Ovary (tissue), 9 donors: ENCODE measurements around the gene TRIM41. TPM values are rescaled to one million over a fixed set of nuclear protein-coding genes. Genes with fewer than 3 reads are reported as not detected.

Experiments
- DNase-seq, 5 donors: peaks; one replicate each; pipeline ENCODE4 v3.0.0-alpha.2; 2019 to 2020
- H3K27ac ChIP-seq, 2 donors: fragments of 200-600 bp; one replicate each; pipeline versions ENCODE4 v1.5.1 to v1.8.0; 2019 to 2022
- H3K27me3 ChIP-seq: fragments of 200-600 bp; one replicate; pipeline ENCODE4 v1.8.0; 2022
- H3K36me3 ChIP-seq: fragments of 200-600 bp; sonication (generic); one replicate; pipeline ENCODE4 v1.5.1; 2019
- H3K4me1 ChIP-seq: one replicate; pipeline ENCODE4 v1.8.1; 2013; ENCODE audit warnings: mild to moderate bottlenecking, moderate library complexity; ENCODE audit not compliant: insufficient read depth
- H3K4me3 ChIP-seq: fragments of 200-600 bp; sonication (generic); one replicate; pipeline ENCODE4 v1.5.1; 2017
- H3K9me3 ChIP-seq, 2 donors: fragments of 200-600 bp in 1 of 2; sonication (generic) in 1 of 2; one replicate each; pipeline versions ENCODE4 v1.5.1 to v1.8.1; 2013 to 2019; ENCODE audit warnings: mild to moderate bottlenecking in 1 of 2, moderate library complexity in 1 of 2
- EP300 ChIP-seq: sonication (generic); formaldehyde crosslinking; IDR thresholded peaks from one replicate; pipeline ENCODE4 v1.6.1; 2017; ENCODE audit warnings: antibody characterized with exemption
- POLR2A ChIP-seq: fragments of 450-650 bp; IDR thresholded peaks from one replicate; pipeline ENCODE4 v1.6.1; 2017; ENCODE audit warnings: antibody characterized with exemption, mild to moderate bottlenecking, moderate library complexity
- WGBS, 3 donors: extraction: QIAGEN DNeasy Blood & Tissue Kit in 1 of 3; methylation state at CpG; one replicate each; pipeline versions ENCODE4 v1.1.5 to v1.1.7; 2013 to 2017; 5-methylcytosine and 5-hydroxymethylcytosine counted together
- intact Hi-C, 4 donors: fragments of 100-400 bp; cut with DNase I; formaldehyde crosslinking; loops; one replicate each; pipeline versions ENCODE4 v1.11.0 to v1.15.1; 2022 to 2023
- polyA plus RNA-seq, 2 donors: library from polyadenylated mRNA; stranded (reverse); fragments of 200-250 nt in 1 of 2; fragments of 350-450 nt in 1 of 2; fragmentation: Illumina TruSeq in 1 of 2; extraction: RNeasy Lipid Tissue Mini Kit (QIAGEN cat#74804) in 1 of 2; gene quantifications; one replicate each; pipeline ENCODE4 v1.2.3, GENCODE V29; 2013 to 2014
- total RNA-seq, 7 donors: library from RNA; depleted of rRNA in 2 of 7; stranded (reverse); fragments of >200 nt in 2 of 7; fragmentation: NEBNext Ultra II Directional in 3 of 7; extraction: Animal tissue kit (Norgen Biotek cat#: 25700) in 3 of 7; gene quantifications; one replicate each; pipeline versions ENCODE4 v1.1.0 to v1.2.4, GENCODE V29; 2016 to 2023
- TF ChIP-seq, protein P1 (sequence below), 3 donors: fragments of 450-650 bp in 2 of 3; fragments of 200-600 bp in 1 of 3; IDR thresholded peaks; one replicate each; pipeline versions ENCODE4 v1.5.1 to v1.8.0; 2016 to 2022; ENCODE audit warnings: antibody characterized with exemption in 3 of 3, mild to moderate bottlenecking in 1 of 3
- donor health status: DM: no; HTN: no; CAD: no; lungs with moderate emphysema.
- donor health status: DM: no; HTN: no; CAD: no.
- donor health status: Bipolar disorder and iron deficiency.
- donor health status: DM: yes; HTN: yes; CAD: no.
- donor health status: DM: no; HTN: no; CAD: no.
- donor health status: DM: yes; HTN: yes; CAD: no.

The TRIM41 gene
- total and polyA plus RNA-seq, 9 donors, result 8.2 to 22.7 (median 15.4) TPM

DNA sequence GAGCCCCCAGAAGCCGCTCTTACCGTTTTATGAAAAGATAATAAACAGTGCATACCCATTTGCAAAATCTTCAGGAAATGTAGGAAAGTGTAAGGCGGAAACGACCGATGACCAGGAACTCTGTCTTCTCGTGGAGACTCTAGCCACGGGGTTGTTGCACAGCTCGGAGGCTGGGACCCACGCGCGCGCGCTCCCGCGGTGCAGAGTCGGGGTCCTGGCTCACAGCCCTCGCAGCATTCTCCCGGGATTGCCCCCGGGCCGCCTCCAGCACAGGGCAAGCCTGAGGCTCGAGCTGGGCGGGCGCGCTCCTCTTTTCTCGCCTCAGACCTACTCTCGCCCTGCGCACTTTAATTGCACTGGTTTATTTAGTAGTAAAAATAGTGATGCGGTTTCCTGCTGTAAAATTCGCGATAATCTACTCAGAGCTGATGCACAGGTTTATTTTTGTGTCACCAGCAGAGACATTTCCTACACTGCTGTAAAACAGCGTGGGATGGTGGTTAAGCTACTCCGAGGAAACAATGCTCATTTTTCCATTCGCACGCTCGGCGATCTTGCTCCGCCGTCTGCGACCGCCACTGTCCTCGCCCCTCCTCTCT, 33.6 kb upstream of the TRIM41 start:
- peak overlapping the region; percentile 61 to 91 for H3K27ac ChIP-seq
- peaks cover 7% of the 10 kb centered on the region for H3K4me1 ChIP-seq
- intact Hi-C loops, result loop anchor here in 3 of 4 donors (1.0 to 10.0 kb wide), 4 partner anchors 33 to 405 kb away; partner anchors contain the start of genes TRIM41 (in 1 of the 3) and TRIM52 (in 1 of the 3)
- TF ChIP-seq, protein P1, sequence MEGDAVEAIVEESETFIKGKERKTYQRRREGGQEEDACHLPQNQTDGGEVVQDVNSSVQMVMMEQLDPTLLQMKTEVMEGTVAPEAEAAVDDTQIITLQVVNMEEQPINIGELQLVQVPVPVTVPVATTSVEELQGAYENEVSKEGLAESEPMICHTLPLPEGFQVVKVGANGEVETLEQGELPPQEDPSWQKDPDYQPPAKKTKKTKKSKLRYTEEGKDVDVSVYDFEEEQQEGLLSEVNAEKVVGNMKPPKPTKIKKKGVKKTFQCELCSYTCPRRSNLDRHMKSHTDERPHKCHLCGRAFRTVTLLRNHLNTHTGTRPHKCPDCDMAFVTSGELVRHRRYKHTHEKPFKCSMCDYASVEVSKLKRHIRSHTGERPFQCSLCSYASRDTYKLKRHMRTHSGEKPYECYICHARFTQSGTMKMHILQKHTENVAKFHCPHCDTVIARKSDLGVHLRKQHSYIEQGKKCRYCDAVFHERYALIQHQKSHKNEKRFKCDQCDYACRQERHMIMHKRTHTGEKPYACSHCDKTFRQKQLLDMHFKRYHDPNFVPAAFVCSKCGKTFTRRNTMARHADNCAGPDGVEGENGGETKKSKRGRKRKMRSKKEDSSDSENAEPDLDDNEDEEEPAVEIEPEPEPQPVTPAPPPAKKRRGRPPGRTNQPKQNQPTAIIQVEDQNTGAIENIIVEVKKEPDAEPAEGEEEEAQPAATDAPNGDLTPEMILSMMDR (IDR thresholded peaks at IDR 0.05), result no peak
- TF ChIP-seq POLR2A (no peak), EP300 (no peak)
- H3K4me3 ChIP-seq, result peak overlapping the region; percentile 79
- H3K9me3 ChIP-seq, result no peaks in the 10 kb centered on the region
- 0% methylated on average over 41 of the region's 41 CpGs for whole genome bisulfite sequencing, 3 donors
- H3K27me3 ChIP-seq, result no peaks in the 10 kb centered on the region
- no peaks in the 10 kb centered on the region for H3K36me3 ChIP-seq
- peak; percentile 28 to 67 (median 53) for DNase-seq

- intact Hi-C loops, result loop anchor here in 3 of 4 donors (1.0 to 10.0 kb wide), 5 partner anchors 27 to 405 kb away; partner anchors contain the start of genes TRIM41 (in 1 of the 3) and TRIM52 (in 1 of the 3)
- peaks cover 8% of the 10 kb centered on the region for H3K4me1 ChIP-seq
- peak; percentile 30 to 64 (median 53) for DNase-seq
Observed at GRCh38 chr5:181189962-181190710, 32.9 kb upstream of the TRIM41 start.

GRCh38 chr5:181190711-181191525, 32.2 kb upstream of the TRIM41 start:
- TF ChIP-seq, protein P1 (IDR thresholded peaks at IDR 0.05), result no peak
- TF ChIP-seq EP300 (no peak), POLR2A (no peak)
- DNase-seq, result peak; percentile 40 to 70 (median 47)
- Histone ChIP-seq H3K36me3 (no peaks in the 10 kb centered on the region), H3K4me3 (peak overlapping the region; percentile 79), H3K27me3 (no peaks in the 10 kb centered on the region), H3K27ac (peak overlapping the region; percentile 65 to 91), H3K4me1 (peaks cover 8% of the 10 kb centered on the region), H3K9me3 (no peaks in the 10 kb centered on the region)
- WGBS, 3 donors, result 0 to 1% (median 0%) methylated on average over 66 of the region's 66 CpGs
- intact Hi-C loops, result loop anchor here in 1 of 4 donors (2.0 kb wide), 1 partner anchor 26 kb away; no protein-coding TSS in a partner anchor

More at GRCh38 chr5:181189962-181190710, 32.9 kb upstream of the TRIM41 start:
- Histone ChIP-seq H3K36me3 (no peaks in the 10 kb centered on the region), H3K27me3 (no peaks in the 10 kb centered on the region), H3K27ac (peak overlapping the region; percentile 27 to 91), H3K4me3 (peak overlapping the region; percentile 79), H3K9me3 (no peaks in the 10 kb centered on the region)
- no peak for TF ChIP-seq EP300
- TF ChIP-seq, protein P1 (IDR thresholded peaks at IDR 0.05), result no peak
- no peak for TF ChIP-seq POLR2A
- WGBS, 3 donors, result 0 to 1% (median 1%) methylated on average over 44 to 52 of the region's 52 CpGs
